Measurements from ENCODE around the gene ITPR1.

Gene ITPR1

GRCh38 chr3:4514321-4514720 lies 21.2 kb downstream of the ITPR1 start (continued):
- no peak for TF ChIP-seq PBX3 (CRISPR knock-in tag; IDR thresholded peaks at IDR 0.05)
- no peak for TF ChIP-seq ZNF776 (tag by site-specific recombination; IDR thresholded peaks at IDR 0.05; ENCODE audit: borderline replicate concordance)
- TF ChIP-seq ZNF658 (tag by site-specific recombination; IDR thresholded peaks at IDR 0.05), result no peak

GRCh38 chr3:4514916-4515315 lies 21.8 kb downstream of the ITPR1 start:
- no peaks in the 10 kb centered on the region for H3K9me3 ChIP-seq (ENCODE audit: control insufficient read depth, insufficient read depth, low read depth, low read length)
- H3K4me1 ChIP-seq (ENCODE audit: control insufficient read depth, insufficient read depth, low read length), result peaks cover 4% of the 10 kb centered on the region; the same call in 1 of the 2 replicates
- H3K4me3 ChIP-seq (ENCODE audit: low read depth, low read length), result no peak overlapping the region
- ChIA-PET CTCF (interaction anchor here (1.3 kb wide), 1 partner anchor 118 kb away, joined by 4 read pairs; no protein-coding TSS in a partner anchor), POLR2A (interaction anchor here (1.6 kb wide), 1 partner anchor 22 kb away, joined by 7 read pairs; the partner anchor contains the start of gene ITPR1)
- no peaks in the 10 kb centered on the region for H3K36me3 ChIP-seq (ENCODE audit: control insufficient read depth in 2 of 2, insufficient read depth in 1 of 2, low read length in 2 of 2)
- no peak overlapping the region for H3K27ac ChIP-seq (ENCODE audit: extremely low read depth, low read depth, low read length)
- TF ChIP-seq ZBTB7A (tag by site-specific recombination; IDR thresholded peaks at IDR 0.05; ENCODE audit: low read depth) (no peak), PRDM2 (tag by site-specific recombination; IDR thresholded peaks at IDR 0.05; ENCODE audit: borderline replicate concordance) (no peak)

GRCh38 chr3:4515916-4516579 lies 22.9 kb downstream of the ITPR1 start:
- Histone ChIP-seq H3K4me1 (ENCODE audit: control insufficient read depth, insufficient read depth, low read length) (peaks cover 4% of the 10 kb centered on the region; the same call in 1 of the 2 replicates), H3K4me3 (ENCODE audit: low read depth, low read length) (no peak overlapping the region), H3K9me3 (ENCODE audit: control insufficient read depth, insufficient read depth, low read depth, low read length) (no peaks in the 10 kb centered on the region), H3K27ac (ENCODE audit: extremely low read depth, low read depth, low read length) (no peak overlapping the region), H3K36me3 (ENCODE audit: control insufficient read depth in 2 of 2, insufficient read depth in 1 of 2, low read length in 2 of 2) (no peaks in the 10 kb centered on the region)
- ChIA-PET POLR2A (interaction anchor here (1.6 kb wide), 1 partner anchor 23 kb away, joined by 7 read pairs; the partner anchor contains the start of gene ITPR1), CTCF (interaction anchor here (1.3 kb wide), 1 partner anchor 117 kb away, joined by 4 read pairs; no protein-coding TSS in a partner anchor)
- TF ChIP-seq ZNF692 (tag by site-specific recombination; IDR thresholded peaks at IDR 0.05) (no peak), ZNF768 (tag by site-specific recombination; IDR thresholded peaks at IDR 0.05) (no peak), YY2 (tag by site-specific recombination; IDR thresholded peaks at IDR 0.05) (no peak), PRDM2 (tag by site-specific recombination; IDR thresholded peaks at IDR 0.05; ENCODE audit: borderline replicate concordance) (no peak), TSHZ1 (tag by site-specific recombination; IDR thresholded peaks at IDR 0.05; ENCODE audit: borderline replicate concordance) (no peak), ZNF513 (tag by site-specific recombination; IDR thresholded peaks at IDR 0.05) (no peak)

Data from HEK293 (cell line).